CD1c-positive myeloid dendritic cell (primary cell): ENCODE results near the gene RBM45.

ENCODE experiments used
- DNase-seq: peaks from one replicate; pipeline ENCODE4 v3.0.0-alpha.2; 2016; ENCODE audit errors: extremely low spot score

The RBM45 gene

DNA sequence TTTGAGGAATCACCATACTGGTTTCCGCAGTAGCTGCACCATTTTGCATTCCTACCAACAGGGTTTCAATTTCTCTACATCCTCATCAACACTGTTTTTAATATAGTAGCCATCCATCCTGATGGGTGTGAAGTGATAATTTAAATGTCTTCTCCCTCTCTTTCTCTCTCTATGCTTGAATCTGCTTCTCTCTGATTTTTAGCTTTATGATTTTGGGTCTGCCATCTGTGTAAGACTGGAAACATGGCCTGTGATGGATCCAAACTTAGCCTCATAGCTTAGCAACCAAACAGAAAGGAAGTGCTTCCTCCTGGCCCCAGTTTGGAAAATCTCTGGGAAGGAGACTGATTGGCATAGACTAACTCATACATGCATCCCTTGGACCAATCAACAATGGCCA, 48.4 kb downstream of the RBM45 start:
- DNase-seq, result no peak

GRCh38 chr2:178163395-178163794, 51.2 kb downstream of the RBM45 start:
- no peak for DNase-seq

- no peak for DNase-seq
Observed at GRCh38 chr2:178163911-178164310, 51.7 kb downstream of the RBM45 start.

DNA sequence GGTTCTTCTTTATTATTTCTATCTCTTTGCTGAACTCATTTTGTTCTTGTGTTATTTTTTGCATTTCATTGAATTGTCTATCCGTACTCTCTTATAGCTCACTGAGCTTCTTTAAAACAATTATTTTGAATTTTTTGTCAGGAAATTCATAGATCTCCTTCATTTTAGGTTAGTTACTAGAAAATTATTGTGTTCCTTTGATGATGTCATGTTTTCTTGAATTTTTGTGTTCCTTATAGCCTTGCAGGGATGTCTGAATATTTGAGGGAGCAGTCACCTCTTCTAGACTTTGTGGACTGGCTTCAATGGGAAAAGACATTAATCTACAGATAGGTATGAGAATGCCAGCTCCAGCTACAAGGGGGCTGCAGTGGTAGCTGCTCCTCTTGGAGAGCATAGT, 61.4 kb downstream of the RBM45 start:
- no peak for DNase-seq

- DNase-seq, result peak; percentile 21
Observed at GRCh38 chr2:178177066-178177679, 64.9 kb downstream of the RBM45 start.
